Testis (tissue), 2 donors: ENCODE measurements around the gene NUP214.

Experiments used
- POLR2A ChIP-seq: fragments of 450-650 bp; IDR thresholded peaks from one replicate; pipeline ENCODE4 v1.6.1; 2017; ENCODE audit warnings: antibody characterized with exemption, mild to moderate bottlenecking, moderate library complexity
- TF ChIP-seq, protein P1 (sequence below), 3 experiments: fragments of 450-650 bp in 2 of 3; fragments of 200-600 bp in 1 of 3; sonication (generic) in 1 of 3; IDR thresholded peaks; one replicate each; pipeline ENCODE4 v1.5.1; 2016 to 2019; ENCODE audit warnings: antibody characterized with exemption in 3 of 3, mild to moderate bottlenecking in 2 of 3, moderate library complexity in 1 of 3

DNA sequence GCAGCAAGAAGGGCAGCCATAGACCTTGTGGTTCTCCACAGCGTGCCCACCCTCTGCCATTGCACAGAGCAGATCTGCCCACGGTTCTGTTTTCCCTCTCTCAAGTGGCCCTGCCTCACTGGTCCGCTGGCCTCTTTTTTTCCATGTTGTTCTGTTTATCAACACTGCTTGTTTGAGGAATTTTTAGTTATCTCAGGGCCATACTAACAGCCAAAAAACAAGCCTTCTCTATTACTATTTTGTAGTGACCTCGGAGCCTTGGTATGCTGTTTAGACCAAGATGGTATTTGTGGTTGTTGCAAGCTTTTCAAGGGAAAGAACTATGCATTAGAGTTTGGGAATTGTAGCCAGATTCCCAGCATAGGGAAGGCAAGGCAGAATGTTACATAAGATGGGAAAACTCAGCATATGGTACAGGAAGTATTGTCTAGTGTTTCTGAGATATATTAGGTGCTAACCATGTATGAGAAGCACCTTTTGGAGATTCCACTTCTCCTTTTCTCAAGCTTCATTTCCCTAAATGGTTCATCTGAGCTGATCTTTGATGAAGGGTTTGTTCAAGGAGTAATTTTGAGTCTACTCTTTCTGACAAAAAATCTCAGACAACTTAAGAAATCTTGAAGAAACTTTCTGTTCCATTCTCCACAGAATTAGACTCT is 54.3 kb downstream of the NUP214 start:
- TF ChIP-seq, protein P1, sequence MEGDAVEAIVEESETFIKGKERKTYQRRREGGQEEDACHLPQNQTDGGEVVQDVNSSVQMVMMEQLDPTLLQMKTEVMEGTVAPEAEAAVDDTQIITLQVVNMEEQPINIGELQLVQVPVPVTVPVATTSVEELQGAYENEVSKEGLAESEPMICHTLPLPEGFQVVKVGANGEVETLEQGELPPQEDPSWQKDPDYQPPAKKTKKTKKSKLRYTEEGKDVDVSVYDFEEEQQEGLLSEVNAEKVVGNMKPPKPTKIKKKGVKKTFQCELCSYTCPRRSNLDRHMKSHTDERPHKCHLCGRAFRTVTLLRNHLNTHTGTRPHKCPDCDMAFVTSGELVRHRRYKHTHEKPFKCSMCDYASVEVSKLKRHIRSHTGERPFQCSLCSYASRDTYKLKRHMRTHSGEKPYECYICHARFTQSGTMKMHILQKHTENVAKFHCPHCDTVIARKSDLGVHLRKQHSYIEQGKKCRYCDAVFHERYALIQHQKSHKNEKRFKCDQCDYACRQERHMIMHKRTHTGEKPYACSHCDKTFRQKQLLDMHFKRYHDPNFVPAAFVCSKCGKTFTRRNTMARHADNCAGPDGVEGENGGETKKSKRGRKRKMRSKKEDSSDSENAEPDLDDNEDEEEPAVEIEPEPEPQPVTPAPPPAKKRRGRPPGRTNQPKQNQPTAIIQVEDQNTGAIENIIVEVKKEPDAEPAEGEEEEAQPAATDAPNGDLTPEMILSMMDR (IDR thresholded peaks at IDR 0.05), result no peak
- no peak for TF ChIP-seq POLR2A
